ENCODE results near the gene CSGALNACT2. TPM values are rescaled to one million over a fixed set of nuclear protein-coding genes. Genes with fewer than 3 reads are reported as not detected.
"Not testable (repeated sequence)": the region's sequence is repeated elsewhere in the genome, so short reads cannot be mapped to it uniquely, and the experiment has no call there.

The CSGALNACT2 gene
- total RNA-seq, 1 experiment from 2014 or later = 8.9 TPM

GRCh38 chr10:43094085-43094484, 44.2 kb upstream of the CSGALNACT2 start:
- no peak overlapping the region for H2BK12ac ChIP-seq (ENCODE audit: insufficient read length, low read depth, low read length)
- H2BK120ac ChIP-seq (ENCODE audit: low read depth, low read length, poor library complexity, severe bottlenecking) = no peak overlapping the region
- H3K4me3 Mint-ChIP-seq = no peak overlapping the region
- no peaks in the 10 kb centered on the region for H3K27me3 ChIP-seq (ENCODE audit: insufficient read depth, low read length)
- H3K79me2 ChIP-seq (ENCODE audit: insufficient read depth, low read length) = no peaks in the 10 kb centered on the region
- H3K9ac ChIP-seq (ENCODE audit: extremely low read depth, insufficient read length, low read length) = no peak overlapping the region
- no peak overlapping the region for H3K14ac ChIP-seq (ENCODE audit: insufficient read depth, low read length)
- no peaks in the 10 kb centered on the region for H3K4me1 ChIP-seq (ENCODE audit: insufficient read depth, low read length)
- H2BK20ac ChIP-seq (ENCODE audit: low read depth, low read length, poor library complexity, severe bottlenecking) = no peak overlapping the region
- no peak overlapping the region for H3T11ph ChIP-seq (ENCODE audit: low read length)
- H2BK15ac ChIP-seq (ENCODE audit: low read depth, low read length) = no peak overlapping the region
- H2AFZ ChIP-seq (ENCODE audit: low read length) = no peak overlapping the region
- H3K27me3 Mint-ChIP-seq (ENCODE audit: low read depth) = no peaks in the 10 kb centered on the region; the same call in 1 of the 2 replicates
- no peak overlapping the region for H3K4ac ChIP-seq (ENCODE audit: low read depth, low read length)
- no peak overlapping the region for H4K8ac ChIP-seq (replicated peaks; ENCODE audit: insufficient read length, low read depth, low read length)
- H3K4me2 ChIP-seq (ENCODE audit: insufficient read depth, insufficient read length, low read length) = no peak overlapping the region
- H3K9me3 Mint-ChIP-seq = no peaks in the 10 kb centered on the region
- no peak overlapping the region for H3K27ac ChIP-seq (ENCODE audit: insufficient read length, low read depth, low read length)
- no peak overlapping the region for H4K5ac ChIP-seq (ENCODE audit: insufficient read length, low read depth, low read length)
- no peaks in the 10 kb centered on the region for H3K36me3 Mint-ChIP-seq (ENCODE audit: insufficient read depth in 1 of 3, low read depth in 3 of 3)
- DNase-seq = no peak
- no peaks in the 10 kb centered on the region for H3K9me3 ChIP-seq (ENCODE audit: control insufficient read depth, low read depth, low read length)
- no peak overlapping the region for H4K91ac ChIP-seq (ENCODE audit: insufficient read length, low read depth, low read length)
- H2AK5ac ChIP-seq (ENCODE audit: insufficient read length, low read length) = no peak overlapping the region
- TF ChIP-seq, protein P1, sequence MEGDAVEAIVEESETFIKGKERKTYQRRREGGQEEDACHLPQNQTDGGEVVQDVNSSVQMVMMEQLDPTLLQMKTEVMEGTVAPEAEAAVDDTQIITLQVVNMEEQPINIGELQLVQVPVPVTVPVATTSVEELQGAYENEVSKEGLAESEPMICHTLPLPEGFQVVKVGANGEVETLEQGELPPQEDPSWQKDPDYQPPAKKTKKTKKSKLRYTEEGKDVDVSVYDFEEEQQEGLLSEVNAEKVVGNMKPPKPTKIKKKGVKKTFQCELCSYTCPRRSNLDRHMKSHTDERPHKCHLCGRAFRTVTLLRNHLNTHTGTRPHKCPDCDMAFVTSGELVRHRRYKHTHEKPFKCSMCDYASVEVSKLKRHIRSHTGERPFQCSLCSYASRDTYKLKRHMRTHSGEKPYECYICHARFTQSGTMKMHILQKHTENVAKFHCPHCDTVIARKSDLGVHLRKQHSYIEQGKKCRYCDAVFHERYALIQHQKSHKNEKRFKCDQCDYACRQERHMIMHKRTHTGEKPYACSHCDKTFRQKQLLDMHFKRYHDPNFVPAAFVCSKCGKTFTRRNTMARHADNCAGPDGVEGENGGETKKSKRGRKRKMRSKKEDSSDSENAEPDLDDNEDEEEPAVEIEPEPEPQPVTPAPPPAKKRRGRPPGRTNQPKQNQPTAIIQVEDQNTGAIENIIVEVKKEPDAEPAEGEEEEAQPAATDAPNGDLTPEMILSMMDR (conservative IDR thresholded peaks at IDR 0.05) = no peak
- no peak overlapping the region for H2BK5ac ChIP-seq (ENCODE audit: insufficient read length, low read length)
- WGBS (ENCODE audit: extremely low coverage, insufficient read length, low lambda C conversion rate) = no CpG with 5 or more reads among the region's 9 CpGs
- no peaks in the 10 kb centered on the region for H4K20me1 ChIP-seq (ENCODE audit: control insufficient read depth, insufficient read depth, insufficient read length)
- H3K18ac ChIP-seq (ENCODE audit: insufficient read length, low read depth, low read length) = no peak overlapping the region
- H3K4me1 Mint-ChIP-seq = peaks cover 9 to 23% of the 10 kb centered on the region in 2 experiments
- H3K27ac Mint-ChIP-seq = no peak overlapping the region
- H3K56ac ChIP-seq (ENCODE audit: insufficient read length, low read depth, low read length) = no peak overlapping the region
- H3K23me2 ChIP-seq (ENCODE audit: insufficient read length, low read depth, low read length, poor library complexity, severe bottlenecking) = no peaks in the 10 kb centered on the region
- no peaks in the 10 kb centered on the region for H3K79me1 ChIP-seq (ENCODE audit: insufficient read depth, low read depth, low read length, poor library complexity, severe bottlenecking)
- H3K23ac ChIP-seq (ENCODE audit: insufficient read length, low read depth, low read length) = no peak overlapping the region

GRCh38 chr10:43099339-43099738, 38.9 kb upstream of the CSGALNACT2 start:
- H3K36me3 Mint-ChIP-seq (ENCODE audit: insufficient read depth in 1 of 3, low read depth in 3 of 3); H2BK12ac ChIP-seq (ENCODE audit: insufficient read length, low read depth, low read length); H3K14ac ChIP-seq (ENCODE audit: insufficient read depth, low read length); H3K4ac ChIP-seq (ENCODE audit: low read depth, low read length); DNase-seq; H3K9me3 ChIP-seq (ENCODE audit: control insufficient read depth, low read depth, low read length); H4K20me1 ChIP-seq (ENCODE audit: control insufficient read depth, insufficient read depth, insufficient read length); H3T11ph ChIP-seq (ENCODE audit: low read length); H3K23ac ChIP-seq (ENCODE audit: insufficient read length, low read depth, low read length); H3K79me2 ChIP-seq (ENCODE audit: insufficient read depth, low read length); H4K8ac ChIP-seq (replicated peaks; ENCODE audit: insufficient read length, low read depth, low read length); H3K4me2 ChIP-seq (ENCODE audit: insufficient read depth, insufficient read length, low read length); H3K79me1 ChIP-seq (ENCODE audit: insufficient read depth, low read depth, low read length, poor library complexity, severe bottlenecking); H3K4me1 ChIP-seq (ENCODE audit: insufficient read depth, low read length); H2BK5ac ChIP-seq (ENCODE audit: insufficient read length, low read length); H2BK15ac ChIP-seq (ENCODE audit: low read depth, low read length); H3K4me3 Mint-ChIP-seq; H2BK120ac ChIP-seq (ENCODE audit: low read depth, low read length, poor library complexity, severe bottlenecking); H4K5ac ChIP-seq (ENCODE audit: insufficient read length, low read depth, low read length); H3K9ac ChIP-seq (ENCODE audit: extremely low read depth, insufficient read length, low read length); H3K27ac ChIP-seq (ENCODE audit: insufficient read length, low read depth, low read length); H4K91ac ChIP-seq (ENCODE audit: insufficient read length, low read depth, low read length); H2BK20ac ChIP-seq (ENCODE audit: low read depth, low read length, poor library complexity, severe bottlenecking); H2AFZ ChIP-seq (ENCODE audit: low read length); H3K23me2 ChIP-seq (ENCODE audit: insufficient read length, low read depth, low read length, poor library complexity, severe bottlenecking); H3K27ac Mint-ChIP-seq; H3K4me1 Mint-ChIP-seq; H3K18ac ChIP-seq (ENCODE audit: insufficient read length, low read depth, low read length); H3K56ac ChIP-seq (ENCODE audit: insufficient read length, low read depth, low read length); H3K27me3 ChIP-seq (ENCODE audit: insufficient read depth, low read length); H2AK5ac ChIP-seq (ENCODE audit: insufficient read length, low read length); H3K9me3 Mint-ChIP-seq: not testable (repeated sequence)
- no CpG with 5 or more reads among the region's 6 CpGs for whole genome bisulfite sequencing (ENCODE audit: extremely low coverage, insufficient read length, low lambda C conversion rate)
- H3K27me3 Mint-ChIP-seq (ENCODE audit: low read depth) = peaks cover 23% of the 10 kb centered on the region
